Endothelial cell (in vitro differentiated cells): Measurements from ENCODE around the gene PRKACG. TPM values are rescaled to one million over a fixed set of nuclear protein-coding genes. Genes with fewer than 3 reads are reported as not detected.

ENCODE experiments used
- DNase-seq: peaks from one replicate; pipeline ENCODE4 v3.0.0; 2021; ENCODE audit warnings: low spot score
- H3K27ac Mint-ChIP-seq: one replicate; pipeline ENCODE4 v1.8.0; 2021; ENCODE audit warnings: mixed read lengths, inconsistent platforms; ENCODE audit not compliant: unreplicated experiment
- H3K27me3 Mint-ChIP-seq: one replicate; pipeline ENCODE4 v1.8.0; 2021; ENCODE audit warnings: mild to moderate bottlenecking, moderate library complexity, mixed read lengths, inconsistent platforms; ENCODE audit not compliant: unreplicated experiment
- H3K36me3 Mint-ChIP-seq: one replicate; pipeline ENCODE4 v1.8.0; 2021; ENCODE audit warnings: mild to moderate bottlenecking, low read depth, mixed read lengths, inconsistent platforms; ENCODE audit not compliant: unreplicated experiment
- H3K4me1 Mint-ChIP-seq: one replicate; pipeline ENCODE4 v1.8.0; 2021; ENCODE audit warnings: mild to moderate bottlenecking, mixed read lengths, inconsistent platforms; ENCODE audit not compliant: unreplicated experiment
- H3K4me3 Mint-ChIP-seq: one replicate; pipeline ENCODE4 v1.8.0; 2021; ENCODE audit warnings: mild to moderate bottlenecking, mixed read lengths, inconsistent platforms; ENCODE audit not compliant: unreplicated experiment
- H3K9me3 Mint-ChIP-seq: one replicate; pipeline ENCODE4 v1.8.0; 2021; ENCODE audit warnings: mixed read lengths, inconsistent platforms; ENCODE audit not compliant: unreplicated experiment
- total RNA-seq: library from RNA; stranded (reverse); fragmentation: NEBNext Ultra II Directional; extraction: Animal tissue kit (Norgen Biotek cat#: 25700); gene quantifications from one replicate; pipeline ENCODE4 v1.2.1, GENCODE V29; 2021; ENCODE audit not compliant: unreplicated experiment
- TF ChIP-seq, protein P1 (sequence below): fragments of 200-600 bp; sonication (generic); IDR thresholded peaks from one replicate; pipeline ENCODE4 v1.5.0; 2021; ENCODE audit warnings: antibody characterized with exemption; ENCODE audit not compliant: unreplicated experiment

Gene PRKACG
- total RNA-seq, 1 donor from 2014 or later: not detected

GRCh38 chr9:68979538-68980314 lies 34.2 kb downstream of the PRKACG start:
- H3K4me3 Mint-ChIP-seq: no peak overlapping the region
- peaks cover 4% of the 10 kb centered on the region for H3K27me3 Mint-ChIP-seq
- peak overlapping the region; percentile 69 for H3K27ac Mint-ChIP-seq
- TF ChIP-seq, protein P1, sequence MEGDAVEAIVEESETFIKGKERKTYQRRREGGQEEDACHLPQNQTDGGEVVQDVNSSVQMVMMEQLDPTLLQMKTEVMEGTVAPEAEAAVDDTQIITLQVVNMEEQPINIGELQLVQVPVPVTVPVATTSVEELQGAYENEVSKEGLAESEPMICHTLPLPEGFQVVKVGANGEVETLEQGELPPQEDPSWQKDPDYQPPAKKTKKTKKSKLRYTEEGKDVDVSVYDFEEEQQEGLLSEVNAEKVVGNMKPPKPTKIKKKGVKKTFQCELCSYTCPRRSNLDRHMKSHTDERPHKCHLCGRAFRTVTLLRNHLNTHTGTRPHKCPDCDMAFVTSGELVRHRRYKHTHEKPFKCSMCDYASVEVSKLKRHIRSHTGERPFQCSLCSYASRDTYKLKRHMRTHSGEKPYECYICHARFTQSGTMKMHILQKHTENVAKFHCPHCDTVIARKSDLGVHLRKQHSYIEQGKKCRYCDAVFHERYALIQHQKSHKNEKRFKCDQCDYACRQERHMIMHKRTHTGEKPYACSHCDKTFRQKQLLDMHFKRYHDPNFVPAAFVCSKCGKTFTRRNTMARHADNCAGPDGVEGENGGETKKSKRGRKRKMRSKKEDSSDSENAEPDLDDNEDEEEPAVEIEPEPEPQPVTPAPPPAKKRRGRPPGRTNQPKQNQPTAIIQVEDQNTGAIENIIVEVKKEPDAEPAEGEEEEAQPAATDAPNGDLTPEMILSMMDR: no peak
- H3K9me3 Mint-ChIP-seq: no peaks in the 10 kb centered on the region
- DNase-seq: peak; percentile 28
- H3K36me3 Mint-ChIP-seq: no peaks in the 10 kb centered on the region
- peaks cover 34% of the 10 kb centered on the region for H3K4me1 Mint-ChIP-seq

DNA sequence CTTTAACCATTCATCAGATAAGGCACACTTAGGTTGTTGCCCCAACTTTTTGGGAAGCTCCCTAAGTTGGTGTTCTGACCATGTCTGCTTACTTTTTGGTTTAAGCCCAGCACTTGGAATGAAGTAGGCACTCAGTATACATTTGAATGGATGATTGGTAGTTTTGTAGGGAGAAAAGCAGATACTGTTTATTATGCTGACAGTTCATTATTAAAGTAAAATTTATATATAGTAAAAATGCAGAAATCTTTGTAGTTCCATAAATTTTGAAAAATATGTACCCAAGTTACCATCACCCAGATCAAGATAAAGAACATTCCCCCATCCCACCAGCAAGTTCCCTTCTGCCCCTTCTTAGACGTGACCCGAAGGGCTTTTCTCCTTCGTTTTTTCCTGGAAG lies 35.4 kb downstream of the PRKACG start:
- Mint-ChIP-seq H3K36me3 (no peaks in the 10 kb centered on the region), H3K27me3 (peaks cover 4% of the 10 kb centered on the region), H3K9me3 (no peaks in the 10 kb centered on the region), H3K27ac (no peak overlapping the region), H3K4me3 (no peak overlapping the region), H3K4me1 (peaks cover 34% of the 10 kb centered on the region)
- TF ChIP-seq, protein P1: no peak
- DNase-seq: no peak

DNA sequence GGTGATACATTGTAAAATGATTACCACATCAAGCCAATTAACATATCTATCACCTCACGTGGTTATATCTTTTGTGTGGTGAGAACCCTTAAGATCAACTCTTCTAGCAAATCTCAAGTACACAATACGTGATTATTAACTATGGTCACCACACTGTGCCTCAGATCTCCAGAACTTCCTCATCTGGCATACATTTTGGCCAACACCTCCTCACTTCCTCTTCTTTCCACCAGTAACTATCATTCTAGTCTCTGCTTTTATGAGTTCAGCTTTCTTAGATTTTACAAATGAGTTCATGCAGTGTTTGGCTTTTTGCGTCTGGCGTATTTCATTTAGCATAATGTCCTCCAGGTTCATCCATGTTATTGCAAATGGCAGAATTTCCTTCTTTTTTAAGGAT lies 35.8 kb downstream of the PRKACG start:
- no peak for DNase-seq
- Mint-ChIP-seq H3K4me3 (no peak overlapping the region), H3K27me3 (peaks cover 3% of the 10 kb centered on the region), H3K9me3 (no peaks in the 10 kb centered on the region), H3K36me3 (no peaks in the 10 kb centered on the region), H3K27ac (no peak overlapping the region), H3K4me1 (peaks cover 34% of the 10 kb centered on the region)
- TF ChIP-seq, protein P1: no peak

GRCh38 chr9:68975365-68976043 lies 38.4 kb downstream of the PRKACG start:
- no peaks in the 10 kb centered on the region for H3K36me3 Mint-ChIP-seq
- peaks cover 3% of the 10 kb centered on the region for H3K27me3 Mint-ChIP-seq
- no peaks in the 10 kb centered on the region for H3K9me3 Mint-ChIP-seq
- DNase-seq: no peak
- H3K4me3 Mint-ChIP-seq: no peak overlapping the region
- TF ChIP-seq, protein P1: no peak
- peaks cover 22% of the 10 kb centered on the region for H3K4me1 Mint-ChIP-seq
- H3K27ac Mint-ChIP-seq: no peak overlapping the region

DNA sequence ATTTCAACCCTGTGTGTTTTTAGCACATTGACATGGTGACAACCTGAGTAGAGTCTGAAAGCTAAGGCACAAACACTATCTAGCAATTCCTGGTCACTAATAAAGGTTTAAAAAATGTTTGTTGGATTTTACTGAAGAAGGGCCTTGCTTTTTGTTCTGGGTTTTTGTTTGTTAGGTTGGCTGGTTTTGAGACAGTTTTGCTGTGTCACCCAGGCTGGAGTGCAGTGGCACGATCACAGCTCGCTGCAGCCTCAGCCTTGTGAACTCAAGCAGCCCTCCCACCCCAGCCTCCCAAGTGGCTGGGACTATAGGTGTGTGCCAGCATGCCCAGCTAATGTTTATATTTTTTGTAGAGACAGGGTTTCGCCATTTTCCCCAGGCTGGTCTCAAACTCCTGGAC lies 39.0 kb downstream of the PRKACG start:
- no peak overlapping the region for H3K4me3 Mint-ChIP-seq
- TF ChIP-seq, protein P1: no peak
- H3K4me1 Mint-ChIP-seq: peaks cover 17% of the 10 kb centered on the region
- H3K27me3 Mint-ChIP-seq: peaks cover 3% of the 10 kb centered on the region
- no peak for DNase-seq
- H3K9me3 Mint-ChIP-seq: no peaks in the 10 kb centered on the region
- H3K36me3 Mint-ChIP-seq: no peaks in the 10 kb centered on the region
- H3K27ac Mint-ChIP-seq: no peak overlapping the region
